Measurements from ENCODE around the gene TIMP4. TPM values are rescaled to one million over a fixed set of nuclear protein-coding genes. Genes with fewer than 3 reads are reported as not detected.
A peak's percentile ranks its signal among the peaks of the same experiment; 100 is the strongest.

The TIMP4 gene
- polyA plus RNA-seq, 6 donors from 2014 or later, result not detected

DNA sequence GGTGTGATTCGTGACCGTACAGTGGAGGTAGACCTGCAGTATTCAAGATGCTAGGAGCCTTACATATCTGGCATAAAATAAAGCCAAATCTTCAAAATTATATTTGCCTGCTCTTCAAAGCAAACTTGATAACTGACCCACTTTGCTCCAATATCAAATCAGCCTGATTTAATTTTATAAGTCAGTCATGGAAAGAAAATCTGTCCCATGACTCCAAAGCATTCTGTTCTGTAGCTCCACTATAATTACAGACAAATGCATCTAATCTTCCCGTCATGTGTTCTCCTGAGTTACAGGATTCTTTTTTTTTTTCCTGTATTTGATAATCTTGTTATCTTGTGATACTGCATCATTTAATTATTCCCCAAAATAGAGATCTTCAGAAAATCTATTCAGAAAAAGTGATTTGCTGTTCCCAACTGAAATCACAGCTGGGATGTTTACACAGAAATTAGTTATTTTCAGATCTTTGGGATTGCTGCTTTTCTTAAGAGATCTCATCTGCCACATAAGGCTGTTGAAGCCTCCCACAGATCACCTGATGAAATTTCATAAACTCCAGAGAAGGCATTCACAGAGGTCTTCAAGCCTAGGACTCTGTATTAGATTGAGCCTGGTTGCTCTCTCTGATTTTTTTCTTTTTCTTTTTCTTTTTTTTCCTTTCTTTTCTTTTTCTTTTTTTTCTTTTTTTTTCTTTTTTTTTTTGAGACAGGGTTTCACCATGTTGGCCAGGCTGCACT is 27.2 kb downstream of the TIMP4 start:
- peaks cover 0 to 2% (median 0%) of the 10 kb centered on the region in 7 donors for H3K9me3 Mint-ChIP-seq
- peaks cover 25 to 36% (median 27%) of the 10 kb centered on the region in 3 donors for H3K27me3 Mint-ChIP-seq
- H3K4me1 Mint-ChIP-seq, result no peaks in the 10 kb centered on the region
- ATAC-seq (ENCODE audit: low read depth in 2 of 2) (no peak), DNase-seq (no peak)
- H3K27ac Mint-ChIP-seq, result no peak overlapping the region
- no peak overlapping the region for H3K4me3 Mint-ChIP-seq
- no peaks in the 10 kb centered on the region for H3K36me3 Mint-ChIP-seq

DNA sequence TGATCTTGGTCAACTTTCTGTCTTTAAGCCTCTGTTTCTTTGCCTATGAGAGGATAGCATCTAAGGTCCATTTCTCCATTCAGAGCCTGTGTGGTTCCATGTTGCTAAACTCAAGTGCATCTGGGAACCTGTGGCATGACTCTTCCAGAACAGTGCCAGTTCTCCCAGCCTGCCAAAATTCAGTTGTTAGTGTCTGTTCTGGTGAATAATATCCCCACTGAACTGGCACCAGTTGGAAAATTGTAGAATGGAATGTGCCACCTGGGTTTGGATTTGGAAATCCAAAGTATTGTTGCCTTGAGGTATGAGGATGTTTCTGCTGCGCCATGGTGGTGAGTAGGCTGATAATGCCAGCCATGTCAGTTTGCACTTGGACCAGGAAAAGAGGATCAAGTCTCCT is 31.3 kb downstream of the TIMP4 start:
- H3K9me3 Mint-ChIP-seq, result peaks cover 0 to 3% (median 2%) of the 10 kb centered on the region in 7 donors
- ATAC-seq (ENCODE audit: low read depth in 2 of 2) (no peak), DNase-seq (no peak)
- H3K27me3 Mint-ChIP-seq, result peaks cover 13 to 30% (median 20%) of the 10 kb centered on the region in 3 donors
- H3K4me3 Mint-ChIP-seq, result no peak overlapping the region
- no peaks in the 10 kb centered on the region for H3K4me1 Mint-ChIP-seq
- H3K27ac Mint-ChIP-seq, result no peak overlapping the region
- H3K36me3 Mint-ChIP-seq, result no peaks in the 10 kb centered on the region

DNA sequence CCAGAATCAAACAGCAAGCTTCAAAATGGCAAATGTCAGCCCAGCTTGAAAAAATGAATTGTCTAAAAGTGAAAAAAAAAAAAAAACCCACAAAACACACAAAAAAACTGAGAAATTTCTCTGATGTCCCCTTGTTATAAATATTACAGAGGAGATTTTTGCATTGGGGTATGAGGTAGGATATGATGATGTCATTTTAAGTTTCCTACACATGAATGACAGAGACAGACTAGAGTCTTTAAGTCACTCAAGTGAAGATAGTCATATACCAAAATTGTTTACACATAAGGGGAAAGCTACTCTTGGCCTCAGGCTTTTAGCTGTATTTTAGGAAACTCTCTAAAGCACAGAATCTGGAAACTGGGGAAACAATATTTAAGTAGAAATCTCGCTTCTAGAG is 32.9 kb downstream of the TIMP4 start:
- Mint-ChIP-seq H3K27me3 (peaks cover 13 to 23% (median 16%) of the 10 kb centered on the region in 3 donors), H3K36me3 (no peaks in the 10 kb centered on the region), H3K4me1 (peaks cover 0 to 2% (median 2%) of the 10 kb centered on the region in 3 donors), H3K9me3 (peaks cover 0 to 3% (median 2%) of the 10 kb centered on the region in 7 donors), H3K27ac (no peak overlapping the region), H3K4me3 (no peak overlapping the region)
- no peak for ATAC-seq (ENCODE audit: low read depth in 2 of 2)
- no peak for DNase-seq

DNA sequence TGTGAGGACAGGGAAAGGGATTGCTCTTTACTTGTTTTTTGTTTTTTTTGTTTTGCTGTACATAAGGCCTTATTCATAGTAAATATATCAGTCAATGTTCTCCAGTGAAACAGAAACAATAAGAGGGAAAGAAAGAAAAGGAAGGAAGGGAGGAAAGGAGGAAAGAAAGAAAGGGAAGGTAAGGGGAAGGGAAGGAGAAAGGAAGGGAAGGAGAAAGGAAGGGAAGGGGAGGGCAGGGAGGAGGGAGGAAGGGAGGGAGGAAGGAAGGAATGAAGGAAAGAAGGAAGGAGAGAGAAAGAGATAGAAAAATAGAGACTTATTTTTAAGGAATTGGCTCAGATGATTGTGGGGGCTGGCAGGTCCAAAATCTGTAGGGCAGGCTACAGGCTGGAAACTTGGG is 37.2 kb downstream of the TIMP4 start:
- ATAC-seq (ENCODE audit: low read depth in 2 of 2), result no peak

DNA sequence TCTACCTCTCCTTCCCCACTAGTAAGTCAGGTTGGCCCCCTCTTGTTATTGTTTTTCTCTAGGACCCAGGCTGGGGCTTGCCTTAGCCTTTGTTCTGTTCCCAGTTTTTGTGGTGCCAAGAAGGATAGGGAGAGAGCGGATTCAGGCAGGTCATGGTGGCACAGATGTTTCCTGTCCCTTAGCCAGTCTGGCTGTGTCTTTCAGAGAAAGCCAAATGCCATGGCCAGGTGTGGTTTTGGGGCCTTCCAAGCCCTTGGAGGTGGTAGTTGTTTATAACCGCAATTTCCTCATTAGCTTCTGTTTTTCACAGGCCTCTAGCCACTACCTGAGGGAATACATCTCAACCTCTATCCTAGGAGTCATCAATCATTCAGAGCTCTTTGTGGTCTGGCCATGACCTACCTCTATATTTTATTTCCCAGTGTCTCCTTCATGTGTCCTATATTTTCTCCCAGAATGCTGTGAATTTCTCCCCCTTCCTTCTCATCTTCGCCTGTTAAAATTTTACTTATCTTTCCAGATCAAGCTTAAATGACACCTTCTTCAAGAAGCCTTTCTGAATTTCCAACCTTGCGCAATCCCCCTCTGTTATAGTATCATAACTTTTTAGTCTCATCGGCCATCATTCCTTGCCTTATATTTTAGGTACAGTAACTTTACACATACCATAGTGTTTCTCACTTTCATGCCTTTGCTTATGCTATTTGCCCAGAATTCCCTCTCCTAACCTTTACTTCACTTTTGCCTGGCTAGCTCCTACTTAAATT is 38.2 kb downstream of the TIMP4 start:
- peaks cover 0 to 9% (median 4%) of the 10 kb centered on the region in 3 donors for H3K4me1 Mint-ChIP-seq
- no peak overlapping the region for H3K27ac Mint-ChIP-seq
- peaks cover 13 to 17% (median 17%) of the 10 kb centered on the region in 3 donors for H3K27me3 Mint-ChIP-seq

More for the DNA sequence above, 37.2 kb downstream of the TIMP4 start:
- no peaks in the 10 kb centered on the region for H3K36me3 Mint-ChIP-seq
- no peak for DNase-seq
- H3K4me1 Mint-ChIP-seq, result peaks cover 0 to 9% (median 4%) of the 10 kb centered on the region in 3 donors
- peaks cover 0 to 3% (median 0%) of the 10 kb centered on the region in 7 donors for H3K9me3 Mint-ChIP-seq
- H3K27me3 Mint-ChIP-seq, result peaks cover 5 to 11% (median 9%) of the 10 kb centered on the region in 3 donors
- peak overlapping the region in 1 of 6 donors; percentile 34 for H3K27ac Mint-ChIP-seq
- no peak overlapping the region for H3K4me3 Mint-ChIP-seq

DNA sequence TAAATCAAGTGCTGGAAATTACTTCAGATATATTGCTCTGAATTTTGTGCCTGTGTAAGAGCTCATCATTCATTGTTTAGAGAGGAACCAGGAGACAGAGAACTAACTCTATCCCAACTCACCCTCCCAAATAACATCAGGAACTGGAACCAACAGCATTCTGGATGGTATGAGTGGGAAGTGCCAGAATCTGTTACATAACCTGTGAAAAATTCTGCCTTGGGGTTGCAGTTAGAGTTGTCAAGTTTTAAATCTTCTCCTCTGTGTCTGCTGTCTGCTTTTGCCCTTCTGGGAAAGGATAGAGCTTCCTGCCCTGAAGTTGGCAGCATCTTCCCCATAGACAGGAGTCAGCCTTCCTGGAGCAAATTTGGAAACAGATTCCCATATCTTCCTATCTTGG is 41.2 kb downstream of the TIMP4 start:
- Mint-ChIP-seq H3K27me3 (peaks cover 8 to 14% (median 14%) of the 10 kb centered on the region in 3 donors), H3K4me1 (peaks cover 0 to 9% (median 4%) of the 10 kb centered on the region in 3 donors), H3K9me3 (peaks cover 0 to 2% (median 0%) of the 10 kb centered on the region in 7 donors), H3K4me3 (no peak overlapping the region), H3K27ac (no peak overlapping the region), H3K36me3 (no peaks in the 10 kb centered on the region)
- DNase-seq (no peak), ATAC-seq (ENCODE audit: low read depth in 2 of 2) (no peak)

More for the DNA sequence above, 38.2 kb downstream of the TIMP4 start:
- DNase-seq (no peak), ATAC-seq (ENCODE audit: low read depth in 2 of 2) (peak in 1 of 2 donors; percentile 34)
- H3K4me3 Mint-ChIP-seq, result no peak overlapping the region
- H3K36me3 Mint-ChIP-seq, result no peaks in the 10 kb centered on the region
- H3K9me3 Mint-ChIP-seq, result peaks cover 0 to 3% (median 0%) of the 10 kb centered on the region in 7 donors

DNA sequence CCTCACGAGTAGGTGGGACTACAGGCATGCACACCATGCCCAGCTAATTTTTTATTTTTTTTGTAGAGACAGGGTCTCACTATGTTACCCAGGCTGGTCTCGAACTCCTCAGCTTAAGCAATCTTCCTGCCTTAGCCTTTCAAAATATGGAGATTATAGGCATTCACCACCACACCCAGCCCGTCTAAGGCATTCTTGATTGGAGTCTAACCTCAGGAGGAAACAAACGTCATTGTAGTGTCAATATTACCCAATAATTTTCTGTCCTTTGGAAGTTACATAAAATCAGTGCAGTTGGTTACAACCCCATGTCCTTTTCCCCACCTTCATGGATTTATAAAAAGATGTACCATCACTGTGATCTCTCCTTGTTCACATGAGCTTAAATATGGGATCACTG is 41.8 kb downstream of the TIMP4 start:
- no peak for DNase-seq
- Mint-ChIP-seq H3K36me3 (no peaks in the 10 kb centered on the region), H3K27ac (no peak overlapping the region), H3K27me3 (peaks cover 8 to 14% (median 14%) of the 10 kb centered on the region in 3 donors), H3K9me3 (peaks cover 0 to 2% (median 0%) of the 10 kb centered on the region in 7 donors), H3K4me1 (peaks cover 0 to 9% (median 4%) of the 10 kb centered on the region in 3 donors), H3K4me3 (no peak overlapping the region)
- no peak for ATAC-seq (ENCODE audit: low read depth in 2 of 2)

DNA sequence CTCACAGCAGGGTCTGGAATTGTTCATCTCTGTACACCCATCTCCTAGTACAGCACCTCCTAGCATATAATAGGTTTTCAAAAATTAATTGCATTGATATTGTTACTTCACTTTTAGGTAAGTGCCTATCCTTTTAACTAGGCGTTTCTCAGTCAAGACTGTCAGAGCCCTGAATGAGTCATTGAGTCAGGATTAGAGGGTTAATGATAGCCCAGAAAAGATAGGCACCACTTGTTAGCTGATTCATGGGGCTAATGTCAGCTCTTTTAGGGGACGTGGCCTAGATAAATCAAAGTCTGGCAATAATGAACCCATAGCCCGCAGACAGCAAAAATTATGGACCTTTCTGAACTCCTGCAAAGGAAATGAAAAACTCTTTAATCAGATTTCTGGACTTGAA is 42.9 kb downstream of the TIMP4 start:
- H3K4me3 Mint-ChIP-seq, result no peak overlapping the region
- ATAC-seq (ENCODE audit: low read depth in 2 of 2) (no peak), DNase-seq (no peak)
- H3K27ac Mint-ChIP-seq, result no peak overlapping the region
- H3K36me3 Mint-ChIP-seq, result peaks cover 0 to 6% of the 10 kb centered on the region in 2 donors
- H3K4me1 Mint-ChIP-seq, result peaks cover 0 to 8% (median 3%) of the 10 kb centered on the region in 3 donors
- peaks cover 8 to 14% (median 14%) of the 10 kb centered on the region in 3 donors for H3K27me3 Mint-ChIP-seq
- peaks cover under 1 to 11% (median 4%) of the 10 kb centered on the region in 7 donors for H3K9me3 Mint-ChIP-seq

DNA sequence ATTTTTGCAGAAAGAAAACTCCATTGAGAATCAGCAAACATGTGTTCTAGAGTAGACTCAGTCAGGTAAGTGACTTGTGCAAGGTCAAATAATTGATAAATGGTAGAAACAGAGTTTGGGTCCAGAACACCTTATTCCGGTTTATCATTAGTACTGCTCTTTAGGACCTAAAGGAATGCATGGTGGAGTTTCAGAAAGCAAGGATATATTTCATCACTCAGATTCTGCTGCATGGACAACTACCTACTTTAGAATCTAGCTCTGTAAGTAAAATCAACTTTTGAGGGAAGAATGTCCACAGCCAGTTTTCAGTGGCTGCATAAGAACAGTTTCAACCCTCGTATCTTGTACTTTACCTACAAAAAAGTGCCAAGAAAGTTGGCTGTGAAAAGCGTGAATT is 43.6 kb downstream of the TIMP4 start:
- no peak overlapping the region for H3K27ac Mint-ChIP-seq
- H3K27me3 Mint-ChIP-seq, result peaks cover 8 to 19% (median 14%) of the 10 kb centered on the region in 3 donors
- ATAC-seq (ENCODE audit: low read depth in 2 of 2), result no peak

DNA sequence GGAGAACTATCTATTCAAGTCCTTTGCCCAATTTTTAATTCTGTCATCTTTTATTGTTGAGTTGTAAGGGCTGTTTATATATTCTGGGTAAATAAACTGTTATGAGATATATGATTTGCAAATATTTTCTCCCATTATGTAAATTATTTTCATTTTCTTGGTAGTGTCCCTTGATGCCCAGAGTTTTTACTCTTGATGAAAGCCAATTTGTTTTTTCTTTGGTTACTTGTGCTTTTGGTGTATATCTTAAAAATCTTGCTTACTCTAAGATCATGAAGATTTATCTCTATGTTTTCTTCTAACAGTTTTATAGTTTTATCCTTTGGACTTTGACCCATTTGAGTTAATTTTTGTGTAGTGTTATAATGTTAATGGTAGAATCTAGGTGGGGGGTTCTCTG is 44.5 kb downstream of the TIMP4 start:
- H3K4me1 Mint-ChIP-seq, result no peaks in the 10 kb centered on the region
- peaks cover 0 to 7% of the 10 kb centered on the region in 2 donors for H3K36me3 Mint-ChIP-seq
- no peak overlapping the region for H3K27ac Mint-ChIP-seq
- H3K9me3 Mint-ChIP-seq, result peaks cover 2 to 18% (median 9%) of the 10 kb centered on the region in 7 donors
- ATAC-seq (ENCODE audit: low read depth in 2 of 2) (no peak), DNase-seq (no peak)
- no peak overlapping the region for H3K4me3 Mint-ChIP-seq
- H3K27me3 Mint-ChIP-seq, result peaks cover 8 to 19% (median 9%) of the 10 kb centered on the region in 3 donors

More for the DNA sequence above, 43.6 kb downstream of the TIMP4 start:
- Mint-ChIP-seq H3K4me1 (peaks cover 0 to under 1% (median 0%) of the 10 kb centered on the region in 3 donors), H3K9me3 (peaks cover 2 to 18% (median 9%) of the 10 kb centered on the region in 7 donors), H3K4me3 (no peak overlapping the region), H3K36me3 (peaks cover 0 to 7% of the 10 kb centered on the region in 2 donors)
- DNase-seq, result no peak

DNA sequence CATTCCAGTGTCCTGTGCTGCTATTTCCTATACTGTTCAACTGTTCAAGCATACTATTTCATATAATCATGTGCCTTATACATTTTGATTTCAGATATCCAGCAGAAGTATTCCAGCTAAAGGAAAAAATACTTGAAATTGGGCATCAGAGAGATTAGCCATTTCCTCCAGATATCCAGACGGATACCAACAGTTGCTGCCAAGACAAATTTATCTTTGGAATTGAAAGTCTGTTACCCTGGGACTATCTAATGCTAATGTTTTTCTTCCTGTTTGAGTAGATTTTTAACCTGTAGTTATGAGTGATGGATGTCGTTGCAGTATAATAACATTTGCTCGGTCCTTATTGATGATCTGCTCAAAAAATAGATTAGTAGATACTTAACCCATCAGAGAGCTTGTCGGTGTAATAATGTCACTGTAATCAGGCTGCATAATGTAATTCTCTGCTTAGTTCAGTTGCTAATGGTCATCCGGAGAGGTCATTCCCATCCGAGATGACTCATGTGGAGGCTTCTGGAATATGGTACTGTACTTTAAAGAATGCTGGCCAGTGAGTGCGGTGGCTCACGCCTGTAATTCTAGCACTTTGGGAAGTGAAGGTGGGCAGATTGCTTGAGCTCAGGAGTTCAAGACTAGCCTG is 51.5 kb downstream of the TIMP4 start:
- H3K27ac Mint-ChIP-seq, result no peak overlapping the region
- no peak for DNase-seq
- H3K27me3 Mint-ChIP-seq, result peaks cover 0 to 5% (median 0%) of the 10 kb centered on the region in 3 donors
- no peak for ATAC-seq (ENCODE audit: low read depth in 2 of 2)
- no peak overlapping the region for H3K4me3 Mint-ChIP-seq
- peaks cover 0 to 7% of the 10 kb centered on the region in 2 donors for H3K36me3 Mint-ChIP-seq
- H3K4me1 Mint-ChIP-seq, result no peaks in the 10 kb centered on the region
- peaks cover 2 to 18% (median 9%) of the 10 kb centered on the region in 7 donors for H3K9me3 Mint-ChIP-seq
